GM18861 (cell line): ENCODE data around the gene MLLT1.

ENCODE experiments used
- ATAC-seq: cut with Tn5 transposase; IDR thresholded peaks from one replicate; pipeline ENCODE4 v1.9.1; 2021; ENCODE audit not compliant: unreplicated experiment

The MLLT1 gene

GRCh38 chr19:6260376-6260775, 19.4 kb downstream of the MLLT1 start:
- no peak for ATAC-seq

GRCh38 chr19:6259312-6259861, 20.4 kb downstream of the MLLT1 start:
- no peak for ATAC-seq

GRCh38 chr19:6258812-6259311, 20.9 kb downstream of the MLLT1 start:
- ATAC-seq, result no peak

GRCh38 chr19:6253954-6254733, 25.6 kb downstream of the MLLT1 start:
- no peak for ATAC-seq

GRCh38 chr19:6252066-6252465, 27.7 kb downstream of the MLLT1 start:
- no peak for ATAC-seq

GRCh38 chr19:6250909-6251308, 28.9 kb downstream of the MLLT1 start:
- no peak for ATAC-seq

GRCh38 chr19:6250024-6250615, 29.7 kb downstream of the MLLT1 start:
- no peak for ATAC-seq

- no peak for ATAC-seq
Measured at GRCh38 chr19:6249296-6249695, 30.5 kb downstream of the MLLT1 start.

- ATAC-seq, result no peak
Measured at GRCh38 chr19:6248844-6249243, 30.9 kb downstream of the MLLT1 start.

- no peak for ATAC-seq
Measured at GRCh38 chr19:6248341-6248740, 31.4 kb downstream of the MLLT1 start.

GRCh38 chr19:6247007-6247288, 32.8 kb downstream of the MLLT1 start:
- no peak for ATAC-seq

- ATAC-seq, result no peak
Measured at GRCh38 chr19:6246174-6247006, 33.4 kb downstream of the MLLT1 start.

GRCh38 chr19:6242677-6243076, 37.1 kb downstream of the MLLT1 start:
- no peak for ATAC-seq

GRCh38 chr19:6241680-6242377, 37.9 kb downstream of the MLLT1 start:
- no peak for ATAC-seq

GRCh38 chr19:6241056-6241455, 38.7 kb downstream of the MLLT1 start:
- no peak for ATAC-seq

- no peak for ATAC-seq
Measured at GRCh38 chr19:6239871-6240676, 39.7 kb downstream of the MLLT1 start.

- ATAC-seq, result no peak
Measured at GRCh38 chr19:6239401-6239844, 40.4 kb downstream of the MLLT1 start.

- ATAC-seq, result no peak
Measured at GRCh38 chr19:6238643-6239281, 41.0 kb downstream of the MLLT1 start.

GRCh38 chr19:6238256-6238642, 41.5 kb downstream of the MLLT1 start:
- no peak for ATAC-seq
